Stomach (tissue), 4 donors: ENCODE data around the gene PRX.

Experiments
- EP300 ChIP-seq: sonication (generic); formaldehyde crosslinking; IDR thresholded peaks from one replicate; pipeline ENCODE4 v1.6.1; 2017; ENCODE audit warnings: antibody characterized with exemption
- POLR2A ChIP-seq, 4 donors: fragments of 450-650 bp; IDR thresholded peaks; one replicate each; pipeline ENCODE4 v1.6.1; 2016; ENCODE audit warnings: antibody characterized with exemption in 4 of 4, control low read depth in 2 of 4, mild to moderate bottlenecking in 1 of 4, moderate library complexity in 1 of 4
- POLR2AphosphoS5 ChIP-seq, 3 donors: sonication (generic); formaldehyde crosslinking; IDR thresholded peaks; one replicate each; pipeline ENCODE4 v1.6.1; 2016; ENCODE audit warnings: antibody characterized with exemption in 3 of 3
- TF ChIP-seq, protein P1 (sequence below), 7 experiments: fragments of 450-650 bp in 4 of 7; fragments of 200-600 bp in 3 of 7; sonication (generic) in 3 of 7; IDR thresholded peaks; one replicate each; pipeline ENCODE4 v1.5.1; 2016 to 2019; ENCODE audit warnings: antibody characterized with exemption in 7 of 7, control low read depth in 2 of 7, mild to moderate bottlenecking in 1 of 7

DNA sequence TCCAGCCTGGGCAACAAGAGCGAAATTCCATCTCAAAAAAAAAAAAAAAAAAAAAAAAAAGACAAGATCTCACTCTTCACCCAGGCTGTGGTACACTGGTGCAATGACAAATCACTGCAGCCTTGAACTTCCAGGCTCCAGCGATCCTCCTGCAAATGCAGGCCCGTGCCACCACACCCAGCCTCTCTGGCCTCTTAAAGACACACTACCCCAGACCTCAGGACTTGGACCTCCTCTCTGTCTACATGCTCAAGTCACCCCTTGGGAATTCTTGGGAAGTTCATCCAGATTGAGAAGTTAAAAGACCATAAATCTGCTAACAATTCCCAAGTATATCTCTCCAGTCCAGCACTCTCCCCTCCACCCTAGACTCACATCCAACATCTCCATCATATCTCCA is 12.6 kb downstream of the PRX start:
- TF ChIP-seq, protein P1, sequence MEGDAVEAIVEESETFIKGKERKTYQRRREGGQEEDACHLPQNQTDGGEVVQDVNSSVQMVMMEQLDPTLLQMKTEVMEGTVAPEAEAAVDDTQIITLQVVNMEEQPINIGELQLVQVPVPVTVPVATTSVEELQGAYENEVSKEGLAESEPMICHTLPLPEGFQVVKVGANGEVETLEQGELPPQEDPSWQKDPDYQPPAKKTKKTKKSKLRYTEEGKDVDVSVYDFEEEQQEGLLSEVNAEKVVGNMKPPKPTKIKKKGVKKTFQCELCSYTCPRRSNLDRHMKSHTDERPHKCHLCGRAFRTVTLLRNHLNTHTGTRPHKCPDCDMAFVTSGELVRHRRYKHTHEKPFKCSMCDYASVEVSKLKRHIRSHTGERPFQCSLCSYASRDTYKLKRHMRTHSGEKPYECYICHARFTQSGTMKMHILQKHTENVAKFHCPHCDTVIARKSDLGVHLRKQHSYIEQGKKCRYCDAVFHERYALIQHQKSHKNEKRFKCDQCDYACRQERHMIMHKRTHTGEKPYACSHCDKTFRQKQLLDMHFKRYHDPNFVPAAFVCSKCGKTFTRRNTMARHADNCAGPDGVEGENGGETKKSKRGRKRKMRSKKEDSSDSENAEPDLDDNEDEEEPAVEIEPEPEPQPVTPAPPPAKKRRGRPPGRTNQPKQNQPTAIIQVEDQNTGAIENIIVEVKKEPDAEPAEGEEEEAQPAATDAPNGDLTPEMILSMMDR (IDR thresholded peaks at IDR 0.05), result no peak
- no peak for TF ChIP-seq EP300
- TF ChIP-seq POLR2AphosphoS5 (IDR thresholded peaks at IDR 0.05), result no peak
- TF ChIP-seq POLR2A (IDR thresholded peaks at IDR 0.05), result no peak
